NCI-H1930 (cell line): ENCODE measurements around the gene CDK10.

ENCODE experiments used
- DNase-seq, 2 experiments: peaks; one replicate each; lab custom pipeline; 2025; lab: John Stamatoyannopoulos, UW

The CDK10 gene

DNA sequence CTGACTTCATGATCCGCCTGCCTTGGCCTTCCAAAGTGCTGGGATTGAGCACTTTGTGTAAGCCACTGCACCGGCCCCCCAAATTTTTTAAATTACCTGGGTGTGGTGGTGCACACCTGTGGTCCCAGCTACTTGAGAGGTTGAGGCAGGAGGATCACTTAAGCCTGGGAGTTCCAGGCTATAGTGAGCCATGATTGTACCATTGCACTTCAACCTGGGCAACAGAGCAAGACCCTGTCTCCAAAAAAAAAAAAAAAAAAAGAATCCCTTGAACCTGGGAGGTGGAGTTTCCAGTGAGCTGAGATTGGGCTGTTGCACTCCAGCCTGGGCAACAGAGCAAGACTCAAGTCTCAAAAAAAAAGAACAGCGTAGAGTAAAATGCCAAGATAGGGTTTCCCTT is 50.1 kb downstream of the CDK10 start:
- DNase-seq: no peak

DNA sequence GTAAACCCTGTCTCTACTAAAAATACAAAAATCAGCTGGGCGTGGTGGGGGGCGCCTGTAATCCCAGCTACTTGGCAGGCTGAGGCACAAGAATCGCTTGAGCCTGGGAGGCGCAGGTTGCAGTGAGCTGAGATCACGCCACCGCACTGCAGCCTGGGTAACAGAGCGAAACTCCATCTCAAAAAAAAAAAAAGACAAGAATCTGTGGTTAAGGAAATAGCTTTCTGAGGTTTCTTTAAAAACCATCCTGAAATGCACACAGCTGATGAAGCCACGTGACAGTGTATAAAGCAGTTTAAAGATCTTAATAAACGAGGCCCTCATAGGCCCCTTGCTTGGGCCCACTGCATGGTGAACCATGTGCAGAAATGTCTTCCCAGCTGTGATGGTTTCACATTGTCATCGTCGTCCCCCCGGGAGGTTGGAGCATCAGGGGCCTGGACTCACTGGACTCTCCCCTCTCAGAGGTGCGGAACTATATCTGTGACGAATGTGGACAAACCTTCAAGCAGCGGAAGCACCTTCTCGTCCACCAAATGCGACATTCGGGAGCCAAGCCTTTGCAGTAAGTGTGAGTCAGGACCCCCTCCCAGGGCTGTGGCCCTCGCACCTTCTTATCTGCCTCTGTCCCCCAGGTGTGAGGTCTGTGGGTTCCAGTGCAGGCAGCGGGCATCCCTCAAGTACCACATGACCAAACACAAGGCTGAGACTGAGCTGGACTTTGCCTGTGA is 51.0 kb downstream of the CDK10 start:
- DNase-seq: no peak

DNA sequence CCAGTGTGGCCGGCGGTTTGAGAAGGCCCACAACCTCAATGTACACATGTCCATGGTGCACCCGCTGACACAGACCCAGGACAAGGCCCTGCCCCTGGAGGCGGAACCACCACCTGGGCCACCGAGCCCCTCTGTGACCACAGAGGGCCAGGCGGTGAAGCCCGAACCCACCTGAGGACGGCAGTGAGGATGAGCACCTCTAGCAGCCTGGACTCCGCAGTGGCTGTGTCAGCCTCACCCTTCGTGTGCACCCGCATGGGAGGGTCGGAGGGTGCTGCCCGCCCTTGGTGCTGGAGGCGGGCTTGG is 51.5 kb downstream of the CDK10 start:
- no peak for DNase-seq

DNA sequence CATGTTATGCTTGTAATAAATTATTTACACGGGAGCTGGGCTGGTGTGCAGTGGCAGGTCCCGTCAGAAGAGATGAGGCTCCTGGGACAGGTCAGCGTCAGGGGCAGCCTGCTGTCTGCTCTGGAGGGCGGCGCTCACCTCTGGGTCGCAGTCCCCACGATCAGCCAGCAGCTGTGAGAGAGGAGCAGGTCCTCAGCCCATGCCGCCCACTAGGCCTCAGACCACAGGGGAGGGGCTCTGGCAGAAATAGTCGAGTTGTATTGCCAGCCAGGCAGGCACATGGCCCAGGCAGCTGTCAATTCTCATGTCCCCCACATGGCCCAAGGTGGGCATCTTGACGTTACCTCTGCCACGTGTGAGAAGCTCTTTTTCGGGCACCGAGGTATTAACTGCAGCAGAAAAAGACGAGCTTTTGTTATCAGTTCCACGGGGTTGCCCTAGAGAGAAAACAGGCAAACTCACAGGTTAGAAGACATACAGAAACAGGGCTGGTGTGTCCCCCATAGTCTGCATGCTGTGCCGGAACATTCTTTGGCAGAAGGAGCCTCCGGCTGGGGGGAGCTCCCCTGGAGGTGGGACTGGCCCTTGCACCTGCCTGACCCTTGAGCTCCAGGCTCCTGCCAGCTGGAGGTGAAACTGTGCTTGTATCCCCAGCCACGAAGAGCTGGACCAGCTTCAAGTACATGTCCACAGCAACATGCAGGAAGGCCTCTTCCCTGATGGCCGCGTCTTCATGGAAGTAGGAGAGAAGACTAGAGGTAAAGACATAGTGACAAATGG is 52.2 kb downstream of the CDK10 start:
- no peak for DNase-seq

DNA sequence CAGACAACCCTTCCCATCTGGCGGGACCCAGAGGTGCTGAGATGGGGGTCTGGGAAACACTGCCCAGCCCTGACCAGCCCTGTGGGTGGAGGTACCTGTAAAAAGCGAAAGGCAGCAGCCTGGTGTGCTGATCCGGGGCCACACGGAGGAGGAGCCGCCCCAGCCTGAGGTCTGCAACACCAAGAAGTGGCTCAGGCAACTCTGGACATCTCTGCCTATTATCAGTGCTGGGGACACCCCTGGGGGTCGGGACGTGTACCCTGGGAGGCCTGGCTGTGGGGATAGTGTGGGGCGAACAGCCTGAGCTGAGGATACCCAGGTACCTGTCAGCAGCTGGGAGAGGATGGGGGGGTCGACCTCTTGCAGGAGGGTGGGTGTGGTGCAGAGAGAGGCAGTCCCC is 52.9 kb downstream of the CDK10 start:
- DNase-seq: no peak

DNA sequence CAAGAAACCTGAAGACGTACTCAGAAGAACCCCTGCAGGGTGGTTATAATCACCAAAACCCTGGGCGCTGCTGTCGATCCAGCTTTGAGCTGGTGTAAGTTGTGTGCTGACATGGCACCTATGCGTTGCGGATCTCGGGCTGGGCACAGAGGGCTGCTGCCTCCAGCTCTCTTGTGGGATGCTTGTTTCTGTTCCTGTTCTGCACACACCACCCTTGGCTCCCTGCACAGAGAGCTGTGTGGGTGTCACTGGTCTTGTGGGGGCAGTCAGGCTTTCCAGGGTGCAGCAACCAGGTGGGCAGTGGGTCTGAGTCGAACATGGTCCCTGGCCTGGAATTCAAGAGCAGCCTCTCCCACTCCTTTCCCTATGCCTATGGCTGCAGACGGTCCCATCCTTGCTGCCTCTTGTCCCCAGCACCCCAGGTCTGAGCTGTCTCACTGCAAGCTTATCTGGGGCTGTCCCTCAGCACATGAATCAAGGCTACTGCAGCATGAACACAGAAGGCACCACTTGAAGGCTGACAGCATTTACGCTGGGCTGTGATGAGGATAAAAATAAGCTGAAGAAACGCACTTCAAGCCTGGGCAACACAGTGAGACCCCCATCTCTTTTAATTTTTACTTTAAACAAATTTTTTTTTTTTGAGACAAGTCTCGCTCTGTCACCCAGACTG is 55.0 kb downstream of the CDK10 start:
- no peak for DNase-seq

DNA sequence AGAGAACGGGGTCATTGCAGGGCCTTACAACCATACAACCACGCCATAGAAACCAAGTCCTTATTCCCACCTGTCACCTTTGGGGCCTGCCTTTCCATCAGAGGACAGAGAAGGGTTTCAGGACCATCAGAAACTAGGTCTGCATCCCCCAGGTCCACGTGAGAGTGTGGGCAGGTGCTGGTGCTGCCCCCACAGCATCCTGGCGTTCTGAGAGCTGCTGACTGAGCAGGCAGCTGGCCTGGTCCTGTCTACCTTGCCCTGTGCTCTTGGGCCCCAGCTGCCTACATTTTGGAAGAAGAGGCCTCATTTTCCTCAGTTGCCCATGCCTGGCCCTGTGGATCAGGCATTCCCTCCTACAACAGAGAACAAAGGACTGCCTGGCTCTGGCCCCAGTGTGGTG is 56.5 kb downstream of the CDK10 start:
- no peak for DNase-seq

DNA sequence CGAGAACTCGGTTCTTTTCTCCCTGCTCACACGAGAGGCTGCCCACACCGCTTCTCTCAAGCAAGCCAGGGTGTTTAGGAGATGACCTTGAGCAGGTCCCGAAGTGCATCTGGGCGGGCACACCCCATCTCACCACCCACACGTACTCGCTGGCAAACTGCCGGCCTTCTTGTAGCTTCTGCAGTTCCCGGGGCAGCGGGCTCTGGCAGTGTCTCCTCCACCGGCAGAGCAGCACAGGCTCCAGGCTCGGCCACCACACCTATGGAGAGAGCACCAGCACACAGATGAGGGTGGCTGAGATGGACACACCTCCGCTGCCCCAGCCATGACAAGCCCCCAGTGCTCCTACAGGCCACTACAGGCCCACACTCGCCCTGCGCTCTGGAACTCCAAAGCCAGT is 58.3 kb downstream of the CDK10 start:
- DNase-seq: no peak
